LNCAP (cell line): ENCODE results near the gene PRKAR1B.

ENCODE experiments used
- TF ChIP-seq, protein P1 (sequence below): fragments of 450-650 bp; IDR thresholded peaks from 2 replicates; pipeline ENCODE4 v1.5.1; 2017; ENCODE audit warnings: mild to moderate bottlenecking

PRKAR1B gene

DNA sequence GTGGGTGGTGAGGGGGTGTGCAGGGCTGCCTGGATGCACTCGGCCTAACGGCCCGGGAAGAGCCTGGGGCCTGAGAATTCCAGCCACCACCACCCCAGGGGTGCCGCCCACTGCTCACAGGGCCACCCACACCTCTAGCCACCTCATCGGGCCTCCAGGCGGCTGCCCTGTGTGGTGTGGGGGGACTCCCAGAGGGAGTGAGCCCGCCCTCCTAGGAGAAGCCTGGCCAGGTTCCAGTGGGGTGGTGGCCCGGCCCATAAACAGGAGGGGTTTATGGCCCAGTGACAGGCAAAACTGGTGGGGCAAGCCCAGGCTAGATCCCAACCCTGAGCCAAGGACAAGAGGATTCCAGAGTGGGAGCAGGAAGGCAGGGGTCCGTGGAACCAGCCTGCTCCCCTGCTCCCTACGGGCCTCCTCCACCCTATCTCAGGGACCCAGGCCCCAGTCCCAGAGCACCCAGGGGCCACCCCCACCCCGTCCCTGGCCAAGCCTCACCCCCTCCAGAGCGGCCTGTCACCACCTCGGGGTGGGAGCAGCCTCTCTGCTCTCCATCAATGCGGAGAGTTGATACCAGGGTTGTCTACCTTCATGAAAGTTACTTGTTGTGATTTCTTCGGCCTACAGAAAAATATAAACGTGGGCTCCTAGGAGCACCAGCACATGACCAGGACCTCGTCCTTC is 187.2 kb downstream of the PRKAR1B start:
- TF ChIP-seq, protein P1, sequence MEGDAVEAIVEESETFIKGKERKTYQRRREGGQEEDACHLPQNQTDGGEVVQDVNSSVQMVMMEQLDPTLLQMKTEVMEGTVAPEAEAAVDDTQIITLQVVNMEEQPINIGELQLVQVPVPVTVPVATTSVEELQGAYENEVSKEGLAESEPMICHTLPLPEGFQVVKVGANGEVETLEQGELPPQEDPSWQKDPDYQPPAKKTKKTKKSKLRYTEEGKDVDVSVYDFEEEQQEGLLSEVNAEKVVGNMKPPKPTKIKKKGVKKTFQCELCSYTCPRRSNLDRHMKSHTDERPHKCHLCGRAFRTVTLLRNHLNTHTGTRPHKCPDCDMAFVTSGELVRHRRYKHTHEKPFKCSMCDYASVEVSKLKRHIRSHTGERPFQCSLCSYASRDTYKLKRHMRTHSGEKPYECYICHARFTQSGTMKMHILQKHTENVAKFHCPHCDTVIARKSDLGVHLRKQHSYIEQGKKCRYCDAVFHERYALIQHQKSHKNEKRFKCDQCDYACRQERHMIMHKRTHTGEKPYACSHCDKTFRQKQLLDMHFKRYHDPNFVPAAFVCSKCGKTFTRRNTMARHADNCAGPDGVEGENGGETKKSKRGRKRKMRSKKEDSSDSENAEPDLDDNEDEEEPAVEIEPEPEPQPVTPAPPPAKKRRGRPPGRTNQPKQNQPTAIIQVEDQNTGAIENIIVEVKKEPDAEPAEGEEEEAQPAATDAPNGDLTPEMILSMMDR: no peak

DNA sequence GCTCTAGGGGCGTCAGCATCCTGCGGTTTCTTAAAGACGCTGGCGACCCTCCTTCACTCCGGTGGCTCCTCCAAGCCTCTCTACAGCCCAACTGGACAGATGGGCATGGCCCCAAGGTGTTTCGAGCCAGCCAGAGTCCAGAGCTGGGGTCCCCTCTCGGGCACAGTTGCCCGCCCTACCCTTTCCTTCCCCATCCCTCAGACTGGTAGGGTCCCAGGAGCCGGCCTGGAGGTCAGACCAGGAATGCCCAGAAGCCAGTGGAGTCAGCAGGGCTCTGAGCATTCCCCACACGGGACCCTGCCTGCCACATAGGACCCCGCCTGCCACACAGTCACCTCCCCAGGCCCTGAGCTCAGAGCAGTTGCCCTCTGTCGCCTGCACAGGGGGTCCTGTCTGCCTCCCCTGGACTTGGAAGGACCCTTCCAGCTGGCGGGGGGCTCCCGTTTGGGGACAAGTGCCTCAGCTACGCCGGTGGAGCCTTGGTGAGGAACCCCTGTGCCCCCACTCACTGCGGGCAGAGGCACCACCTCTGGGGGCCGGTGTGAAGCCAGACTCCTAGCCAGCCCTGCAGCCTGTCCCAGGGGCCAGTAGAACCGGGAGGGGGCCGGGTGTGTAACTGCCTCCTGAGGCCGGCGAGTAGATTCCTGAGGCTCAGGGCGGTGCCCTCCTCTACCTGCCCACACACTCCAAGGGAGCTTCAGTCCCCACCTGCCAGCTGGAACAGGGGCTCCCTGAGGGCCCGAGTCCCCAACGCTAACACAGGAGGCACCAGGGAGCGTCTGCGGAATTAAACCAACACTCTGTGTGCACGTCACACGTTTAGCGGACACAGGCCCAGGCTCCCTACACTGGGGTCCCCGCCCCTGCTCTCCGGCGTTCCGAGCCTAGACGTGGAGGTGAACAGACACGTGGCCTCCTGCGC is 188.1 kb downstream of the PRKAR1B start:
- TF ChIP-seq, protein P1: no peak

DNA sequence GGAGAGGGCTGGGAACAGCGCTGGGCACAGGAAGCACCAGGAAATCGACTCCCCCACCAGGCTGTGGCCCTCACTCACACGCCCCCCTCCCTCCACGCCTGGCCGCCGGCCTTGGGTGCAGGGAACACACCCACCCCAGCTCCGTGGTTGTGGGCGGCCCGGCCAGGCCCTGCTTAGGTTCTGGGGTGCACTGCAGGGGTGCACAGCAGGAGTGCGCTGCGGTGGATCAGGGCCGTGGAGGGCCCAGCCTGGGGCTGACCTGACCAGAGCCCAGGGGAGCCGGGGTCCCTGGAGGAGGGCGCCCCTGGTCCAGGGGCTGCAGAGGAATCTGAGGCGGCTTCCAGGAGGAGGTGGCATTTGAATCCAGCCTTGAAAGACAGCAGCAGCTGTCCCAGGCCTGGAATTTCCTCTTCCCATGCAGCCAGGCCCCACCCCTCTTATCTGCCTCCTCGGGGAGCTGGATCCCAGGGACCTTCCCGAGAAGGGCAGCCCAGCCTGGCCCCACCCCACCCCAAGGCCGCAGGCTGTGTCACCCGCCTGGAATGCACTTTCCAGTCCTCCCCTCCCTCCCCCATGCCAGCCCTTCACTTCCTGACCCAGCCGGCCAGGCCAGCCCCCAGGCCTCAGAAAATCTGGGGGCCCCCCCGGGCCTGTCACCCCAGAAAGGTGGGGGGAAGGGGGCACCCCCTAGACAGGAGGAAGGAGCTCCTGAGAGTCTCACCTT is 189.0 kb downstream of the PRKAR1B start:
- TF ChIP-seq, protein P1: no peak

DNA sequence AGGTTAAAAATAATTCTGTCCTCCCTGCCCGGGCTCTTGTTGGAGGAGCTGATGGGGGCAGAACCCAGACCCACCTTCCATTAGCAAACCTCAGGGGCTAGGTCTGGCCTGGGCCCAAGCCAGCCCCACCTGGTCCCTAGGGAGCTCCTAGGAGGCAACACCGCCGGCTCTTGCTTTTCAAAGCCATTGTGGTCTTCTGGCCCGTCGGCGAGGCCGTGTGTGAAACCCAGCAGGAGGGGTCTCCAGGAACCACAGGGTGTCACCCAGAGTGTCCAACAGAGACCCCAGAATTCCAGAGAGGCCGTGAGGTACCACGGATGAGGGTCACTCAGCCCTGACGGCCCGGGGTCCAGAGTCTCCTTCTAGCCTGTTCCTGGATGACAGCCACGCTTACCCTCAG is 190.8 kb downstream of the PRKAR1B start:
- TF ChIP-seq, protein P1: no peak

DNA sequence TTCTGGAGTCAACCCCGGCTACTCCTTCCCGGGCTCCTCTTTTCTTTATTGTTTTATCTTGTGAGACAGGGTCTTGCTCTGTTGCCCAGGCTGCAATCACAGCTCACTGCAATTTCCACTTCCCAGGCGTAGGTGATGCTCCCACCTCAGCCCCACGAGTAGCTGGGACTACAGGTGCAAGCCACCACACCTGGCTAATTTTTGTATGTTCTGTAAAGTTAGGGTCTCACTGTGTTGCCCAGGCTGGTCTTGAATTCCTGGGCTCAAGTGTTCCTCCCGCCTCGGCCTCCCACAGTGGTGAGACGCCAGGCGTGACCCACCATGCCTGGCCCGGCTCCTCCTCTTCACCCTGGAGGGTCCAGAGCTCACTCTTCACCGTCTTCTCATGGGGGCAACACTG is 192.1 kb downstream of the PRKAR1B start:
- TF ChIP-seq, protein P1: no peak

DNA sequence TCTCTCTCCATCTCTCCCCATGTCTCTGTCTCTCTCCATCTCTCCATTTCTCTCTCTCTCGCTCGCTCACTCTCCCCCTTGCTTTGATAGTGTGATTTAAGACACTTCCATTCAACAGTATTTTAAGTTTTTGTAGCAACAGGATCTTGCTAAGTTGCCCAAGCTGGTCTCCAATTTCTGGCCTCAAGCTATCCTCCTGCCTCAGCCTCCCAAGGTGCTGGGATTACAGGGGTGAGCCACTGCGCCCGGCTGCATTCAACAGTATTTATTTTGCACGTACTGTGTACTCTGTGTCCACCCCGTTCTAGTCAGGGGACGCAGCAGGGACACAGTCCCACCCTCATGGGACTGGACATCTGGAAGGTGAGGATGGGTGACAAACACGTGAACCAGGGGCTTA is 193.0 kb downstream of the PRKAR1B start:
- TF ChIP-seq, protein P1: no peak

DNA sequence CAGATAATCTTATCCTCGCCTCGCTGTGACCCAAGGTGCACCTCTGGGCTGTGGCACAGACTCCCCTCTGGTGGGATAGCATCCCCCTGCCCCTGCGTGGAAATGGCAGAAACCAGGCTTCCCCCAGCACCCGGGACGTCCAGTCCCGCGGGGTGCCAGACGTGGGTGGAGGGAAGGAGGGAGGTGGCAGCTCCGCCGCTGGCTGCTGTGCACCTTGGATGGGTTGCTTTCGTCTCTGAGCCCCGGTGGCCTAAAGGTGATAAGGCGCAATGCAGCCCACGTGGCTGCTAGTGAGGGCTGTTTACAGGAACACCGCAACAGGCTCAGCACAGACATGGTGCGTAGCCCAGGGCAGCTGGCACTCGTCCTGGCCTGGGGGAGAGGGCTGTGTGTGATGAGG is 193.8 kb downstream of the PRKAR1B start:
- TF ChIP-seq, protein P1: no peak
